Activated CD8-positive, alpha-beta T cell treated with anti-CD3 and anti-CD28 coated beads for 36 hours (primary cell): Measurements from ENCODE around the gene ACACB. TPM values are rescaled to one million over a fixed set of nuclear protein-coding genes. Genes with fewer than 3 reads are reported as not detected.

Experiments used
- ATAC-seq: fragments of 200-7000 bp; cut with Tn5 transposase; one replicate; pipeline ENCODE4 v1.10.0; 2021; ENCODE audit warnings: mild to moderate bottlenecking, moderate library complexity
- CTCF ChIA-PET: fragments of 350-600 bp; sonication (Branson Sonifier 250); formaldehyde crosslinking; loops from one replicate; lab custom pipeline; 2021; ENCODE audit warnings: antibody characterized with exemption; lab: Charles Lee
- POLR2A ChIA-PET: fragments of 350-600 bp; sonication (Branson Sonifier 250); formaldehyde crosslinking; loops from one replicate; lab custom pipeline; 2021; ENCODE audit warnings: antibody characterized with exemption; lab: Charles Lee
- DNase-seq: peaks from one replicate; pipeline ENCODE4 v3.0.0-alpha.2; 2020
- H3K27ac Mint-ChIP-seq: one replicate; pipeline ENCODE4 v1.8.0; 2021; ENCODE audit warnings: mild to moderate bottlenecking, mixed read lengths
- H3K27me3 Mint-ChIP-seq: one replicate; pipeline ENCODE4 v1.8.0; 2021; ENCODE audit warnings: mixed read lengths
- H3K36me3 Mint-ChIP-seq: one replicate; pipeline ENCODE4 v1.8.0; 2021; ENCODE audit warnings: low read depth, mixed read lengths
- H3K4me1 Mint-ChIP-seq: one replicate; pipeline ENCODE4 v1.8.0; 2021; ENCODE audit warnings: low read depth, mixed read lengths
- H3K4me3 Mint-ChIP-seq: one replicate; pipeline ENCODE4 v1.8.0; 2021; ENCODE audit warnings: mild to moderate bottlenecking, moderate library complexity, mixed read lengths
- H3K9me3 Mint-ChIP-seq: one replicate; pipeline ENCODE4 v1.8.0; 2021; ENCODE audit warnings: mixed read lengths
- intact Hi-C: fragments of 100-400 bp; cut with micrococcal nuclease; formaldehyde crosslinking; loops from one replicate; pipeline ENCODE4 v1.10.0; 2022
- total RNA-seq, 2 experiments: library from RNA; stranded (reverse); gene quantifications; one replicate each; pipeline ENCODE4 v1.2.3, GENCODE V29; 2021
- TF ChIP-seq, protein P1 (sequence below): fragments of 200-600 bp; IDR thresholded peaks from one replicate; pipeline ENCODE4 v1.8.0; 2022; ENCODE audit warnings: antibody characterized with exemption, mild to moderate bottlenecking

Gene ACACB
- total RNA-seq, 2 experiments from 2014 or later: 8.7 to 11.2 TPM

- POLR2A ChIA-PET: no interaction called here
- Mint-ChIP-seq H3K4me1 (no peaks in the 10 kb centered on the region), H3K27me3 (peaks cover 12% of the 10 kb centered on the region), H3K4me3 (no peak overlapping the region), H3K27ac (no peak overlapping the region), H3K36me3 (no peaks in the 10 kb centered on the region), H3K9me3 (no peaks in the 10 kb centered on the region)
- CTCF ChIA-PET: no interaction called here
- DNase-seq (no peak), ATAC-seq (no peak)
- intact Hi-C loops: no loop called here
- TF ChIP-seq, protein P1, sequence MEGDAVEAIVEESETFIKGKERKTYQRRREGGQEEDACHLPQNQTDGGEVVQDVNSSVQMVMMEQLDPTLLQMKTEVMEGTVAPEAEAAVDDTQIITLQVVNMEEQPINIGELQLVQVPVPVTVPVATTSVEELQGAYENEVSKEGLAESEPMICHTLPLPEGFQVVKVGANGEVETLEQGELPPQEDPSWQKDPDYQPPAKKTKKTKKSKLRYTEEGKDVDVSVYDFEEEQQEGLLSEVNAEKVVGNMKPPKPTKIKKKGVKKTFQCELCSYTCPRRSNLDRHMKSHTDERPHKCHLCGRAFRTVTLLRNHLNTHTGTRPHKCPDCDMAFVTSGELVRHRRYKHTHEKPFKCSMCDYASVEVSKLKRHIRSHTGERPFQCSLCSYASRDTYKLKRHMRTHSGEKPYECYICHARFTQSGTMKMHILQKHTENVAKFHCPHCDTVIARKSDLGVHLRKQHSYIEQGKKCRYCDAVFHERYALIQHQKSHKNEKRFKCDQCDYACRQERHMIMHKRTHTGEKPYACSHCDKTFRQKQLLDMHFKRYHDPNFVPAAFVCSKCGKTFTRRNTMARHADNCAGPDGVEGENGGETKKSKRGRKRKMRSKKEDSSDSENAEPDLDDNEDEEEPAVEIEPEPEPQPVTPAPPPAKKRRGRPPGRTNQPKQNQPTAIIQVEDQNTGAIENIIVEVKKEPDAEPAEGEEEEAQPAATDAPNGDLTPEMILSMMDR: no peak
Measured at GRCh38 chr12:109289004-109289403, 172.6 kb downstream of the ACACB start.

GRCh38 chr12:109289551-109289950, 173.2 kb downstream of the ACACB start:
- no peak overlapping the region for H3K27ac Mint-ChIP-seq
- peaks cover 12% of the 10 kb centered on the region for H3K27me3 Mint-ChIP-seq
- POLR2A ChIA-PET: no interaction called here
- ATAC-seq: no peak
- intact Hi-C loops: no loop called here
- no peaks in the 10 kb centered on the region for H3K9me3 Mint-ChIP-seq
- H3K4me3 Mint-ChIP-seq: no peak overlapping the region
- H3K36me3 Mint-ChIP-seq: no peaks in the 10 kb centered on the region
- DNase-seq: no peak
- TF ChIP-seq, protein P1: no peak
- no peaks in the 10 kb centered on the region for H3K4me1 Mint-ChIP-seq
- CTCF ChIA-PET: no interaction called here

- intact Hi-C loops: no loop called here
- Mint-ChIP-seq H3K4me3 (no peak overlapping the region), H3K27ac (no peak overlapping the region), H3K9me3 (no peaks in the 10 kb centered on the region), H3K36me3 (no peaks in the 10 kb centered on the region), H3K27me3 (peaks cover 14% of the 10 kb centered on the region), H3K4me1 (no peaks in the 10 kb centered on the region)
- CTCF ChIA-PET: no interaction called here
- TF ChIP-seq, protein P1: no peak
- DNase-seq: no peak
- no peak for ATAC-seq
- POLR2A ChIA-PET: no interaction called here
Measured at GRCh38 chr12:109290061-109290460, 173.7 kb downstream of the ACACB start.

GRCh38 chr12:109291117-109291516, 174.7 kb downstream of the ACACB start:
- Mint-ChIP-seq H3K27ac (no peak overlapping the region), H3K27me3 (peaks cover 17% of the 10 kb centered on the region), H3K4me1 (no peaks in the 10 kb centered on the region), H3K4me3 (no peak overlapping the region), H3K36me3 (no peaks in the 10 kb centered on the region), H3K9me3 (no peaks in the 10 kb centered on the region)
- TF ChIP-seq, protein P1: no peak
- no peak for DNase-seq
- intact Hi-C loops: no loop called here
- CTCF ChIA-PET: no interaction called here
- POLR2A ChIA-PET: no interaction called here
- no peak for ATAC-seq

DNA sequence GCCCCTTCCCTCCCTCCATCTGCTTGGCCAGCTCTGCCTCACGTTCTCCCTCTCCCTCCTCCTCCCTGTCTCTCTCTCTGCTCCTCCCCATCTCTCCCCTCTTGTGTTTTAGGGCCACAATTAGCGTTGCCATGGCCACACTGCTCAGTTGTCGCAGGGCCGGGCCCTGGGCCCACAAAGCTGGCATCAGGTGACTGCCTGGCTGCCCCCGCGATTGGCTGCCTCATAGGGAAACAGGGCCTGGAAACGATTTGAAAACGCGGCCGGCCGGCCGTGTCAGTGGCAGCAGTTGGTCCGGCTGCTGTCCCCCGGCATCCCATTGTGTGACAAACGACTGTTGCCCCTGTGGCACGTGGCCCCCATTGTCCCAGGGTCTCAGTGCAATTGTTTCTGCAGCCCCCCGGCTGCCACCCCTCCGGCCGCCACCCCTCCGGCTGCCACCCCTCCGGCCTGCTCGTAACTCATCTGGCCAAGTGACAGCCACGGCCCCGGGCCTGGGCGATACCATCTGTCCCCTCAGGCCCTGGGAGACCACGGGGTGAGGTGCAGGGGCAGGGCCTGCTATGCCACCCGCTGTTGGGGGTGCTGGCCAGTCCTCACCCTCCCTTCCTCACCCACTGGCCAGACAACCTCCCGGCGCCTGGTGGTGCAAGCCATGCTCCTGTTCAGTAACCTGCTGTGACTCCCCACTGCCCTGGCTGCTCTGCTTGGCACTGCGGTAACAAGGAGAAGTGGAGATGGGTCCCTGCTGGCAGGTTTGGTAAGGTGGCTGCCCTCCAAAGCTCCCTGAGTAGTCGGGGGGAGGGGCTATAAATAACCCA, 175.3 kb downstream of the ACACB start:
- Mint-ChIP-seq H3K27ac (no peak overlapping the region), H3K36me3 (no peaks in the 10 kb centered on the region), H3K4me3 (no peak overlapping the region), H3K4me1 (no peaks in the 10 kb centered on the region), H3K9me3 (no peaks in the 10 kb centered on the region), H3K27me3 (peaks cover 19% of the 10 kb centered on the region)
- ATAC-seq (peak; percentile 62), DNase-seq (peak; percentile 14)
- CTCF ChIA-PET: no interaction called here
- POLR2A ChIA-PET: interaction anchor here (0.9 kb wide), 1 partner anchor 11 kb away, joined by 3 read pairs; no protein-coding TSS in a partner anchor
- TF ChIP-seq, protein P1: no peak
- intact Hi-C loops: no loop called here
